ENCODE results near the gene NALCN. TPM values are rescaled to one million over a fixed set of nuclear protein-coding genes. Genes with fewer than 3 reads are reported as not detected.

NALCN gene
- total and polyA plus RNA-seq, 2 experiments from 2014 or later: 0.50 to 0.87 TPM

DNA sequence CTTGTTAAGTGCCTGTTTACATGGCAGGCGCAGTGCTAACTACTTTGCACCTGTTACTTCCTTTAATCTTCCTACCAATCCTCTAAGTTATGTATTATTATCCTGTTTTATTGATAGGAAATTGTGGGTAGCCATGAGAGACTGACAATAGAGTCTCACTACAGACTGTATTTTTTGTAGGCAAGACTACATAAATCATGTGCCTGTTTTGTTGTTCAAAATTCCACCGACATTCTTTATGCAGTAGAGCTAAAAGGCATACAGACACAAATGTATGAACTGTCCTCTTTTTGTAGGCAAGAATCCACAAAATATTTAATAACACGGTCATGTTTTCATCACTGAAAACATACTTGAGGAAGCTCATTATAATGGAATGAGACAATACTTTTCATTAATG, 205.5 kb downstream of the NALCN start (continued):
- TF ChIP-seq, protein P1, sequence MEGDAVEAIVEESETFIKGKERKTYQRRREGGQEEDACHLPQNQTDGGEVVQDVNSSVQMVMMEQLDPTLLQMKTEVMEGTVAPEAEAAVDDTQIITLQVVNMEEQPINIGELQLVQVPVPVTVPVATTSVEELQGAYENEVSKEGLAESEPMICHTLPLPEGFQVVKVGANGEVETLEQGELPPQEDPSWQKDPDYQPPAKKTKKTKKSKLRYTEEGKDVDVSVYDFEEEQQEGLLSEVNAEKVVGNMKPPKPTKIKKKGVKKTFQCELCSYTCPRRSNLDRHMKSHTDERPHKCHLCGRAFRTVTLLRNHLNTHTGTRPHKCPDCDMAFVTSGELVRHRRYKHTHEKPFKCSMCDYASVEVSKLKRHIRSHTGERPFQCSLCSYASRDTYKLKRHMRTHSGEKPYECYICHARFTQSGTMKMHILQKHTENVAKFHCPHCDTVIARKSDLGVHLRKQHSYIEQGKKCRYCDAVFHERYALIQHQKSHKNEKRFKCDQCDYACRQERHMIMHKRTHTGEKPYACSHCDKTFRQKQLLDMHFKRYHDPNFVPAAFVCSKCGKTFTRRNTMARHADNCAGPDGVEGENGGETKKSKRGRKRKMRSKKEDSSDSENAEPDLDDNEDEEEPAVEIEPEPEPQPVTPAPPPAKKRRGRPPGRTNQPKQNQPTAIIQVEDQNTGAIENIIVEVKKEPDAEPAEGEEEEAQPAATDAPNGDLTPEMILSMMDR (conservative IDR thresholded peaks at IDR 0.05; ENCODE audit: low read depth in 2 of 2): no peak
- TF ChIP-seq POLR2AphosphoS5 (IDR thresholded peaks at IDR 0.05; ENCODE audit: low read depth) (no peak), STAT1 (IDR thresholded peaks at IDR 0.05; ENCODE audit: unreplicated experiment) (no peak)
- TF ChIP-seq, protein P2, sequence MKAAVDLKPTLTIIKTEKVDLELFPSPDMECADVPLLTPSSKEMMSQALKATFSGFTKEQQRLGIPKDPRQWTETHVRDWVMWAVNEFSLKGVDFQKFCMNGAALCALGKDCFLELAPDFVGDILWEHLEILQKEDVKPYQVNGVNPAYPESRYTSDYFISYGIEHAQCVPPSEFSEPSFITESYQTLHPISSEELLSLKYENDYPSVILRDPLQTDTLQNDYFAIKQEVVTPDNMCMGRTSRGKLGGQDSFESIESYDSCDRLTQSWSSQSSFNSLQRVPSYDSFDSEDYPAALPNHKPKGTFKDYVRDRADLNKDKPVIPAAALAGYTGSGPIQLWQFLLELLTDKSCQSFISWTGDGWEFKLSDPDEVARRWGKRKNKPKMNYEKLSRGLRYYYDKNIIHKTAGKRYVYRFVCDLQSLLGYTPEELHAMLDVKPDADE (IDR thresholded peaks at IDR 0.05): no peak

DNA sequence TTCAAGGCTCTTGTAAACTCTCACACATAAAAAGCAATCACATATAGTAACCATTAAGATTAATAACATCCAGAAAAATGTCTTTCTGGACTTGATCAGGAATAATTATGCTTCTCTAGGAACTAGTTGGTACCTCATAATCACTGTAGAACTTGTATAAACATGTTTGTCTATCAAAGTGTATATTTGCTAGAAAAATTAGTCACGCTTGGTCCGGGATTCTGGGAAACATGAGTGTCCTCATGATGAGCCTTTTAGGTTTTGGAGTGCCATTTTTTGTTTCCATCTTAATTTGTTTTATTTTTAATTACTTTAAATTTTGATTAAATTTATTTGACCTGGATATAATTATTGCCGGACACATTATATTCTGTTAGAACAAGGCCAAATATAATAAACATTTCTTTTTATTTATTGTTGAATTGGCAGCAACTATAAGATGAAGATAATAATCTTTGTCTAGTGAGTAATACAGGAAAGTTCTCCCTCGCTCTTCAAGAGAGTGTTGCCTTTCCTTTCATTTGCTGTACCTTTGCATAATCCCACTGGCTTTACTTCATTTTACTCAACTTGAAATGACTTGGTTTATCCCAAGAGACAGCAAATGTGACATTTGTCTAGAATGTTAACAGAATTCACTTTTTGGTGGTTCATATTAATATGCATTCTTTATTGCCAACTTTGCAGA, 207.0 kb downstream of the NALCN start:
- H2AFZ ChIP-seq: no peak overlapping the region; the same call in 1 of the 2 replicates
- no peaks in the 10 kb centered on the region for H3F3A ChIP-seq (replicated peaks; ENCODE audit: low read depth)
- no peaks in the 10 kb centered on the region for H3K36me3 ChIP-seq (ENCODE audit: insufficient read depth)
- no peaks in the 10 kb centered on the region for H4K20me1 ChIP-seq (replicated peaks; ENCODE audit: insufficient read depth)
- H3K4me2 ChIP-seq: no peak overlapping the region
- H3K4me1 Mint-ChIP-seq: no peaks in the 10 kb centered on the region
- no peak overlapping the region for H3K27ac Mint-ChIP-seq
- DNase-seq (ENCODE audit: low spot score) (no peak), ATAC-seq (no peak)
- H3K9me2 ChIP-seq (ENCODE audit: insufficient read depth): no peaks in the 10 kb centered on the region; the same call in 1 of the 2 replicates
- H3K27ac ChIP-seq (ENCODE audit: low read depth): no peak overlapping the region
- TF ChIP-seq JUNB (IDR thresholded peaks at IDR 0.05; ENCODE audit: unreplicated experiment) (no peak), ZNF331 (CRISPR knock-in tag; IDR thresholded peaks at IDR 0.05; ENCODE audit: low read depth) (no peak), STAT1 (IDR thresholded peaks at IDR 0.05; ENCODE audit: unreplicated experiment) (no peak), CREB1 (CRISPR knock-in tag; IDR thresholded peaks at IDR 0.05; ENCODE audit: low read depth) (no peak), NANOG (IDR thresholded peaks at IDR 0.05; ENCODE audit: borderline replicate concordance) (no peak), POLR2AphosphoS5 (IDR thresholded peaks at IDR 0.05; ENCODE audit: low read depth) (no peak), EZH2 (IDR thresholded peaks at IDR 0.05; ENCODE audit: low read depth, unreplicated experiment) (no peak), EZH2phosphoT487 (IDR thresholded peaks at IDR 0.05; ENCODE audit: unreplicated experiment) (no peak)
- TF ChIP-seq, protein P2 (IDR thresholded peaks at IDR 0.05): no peak
- TF ChIP-seq, protein P3, sequence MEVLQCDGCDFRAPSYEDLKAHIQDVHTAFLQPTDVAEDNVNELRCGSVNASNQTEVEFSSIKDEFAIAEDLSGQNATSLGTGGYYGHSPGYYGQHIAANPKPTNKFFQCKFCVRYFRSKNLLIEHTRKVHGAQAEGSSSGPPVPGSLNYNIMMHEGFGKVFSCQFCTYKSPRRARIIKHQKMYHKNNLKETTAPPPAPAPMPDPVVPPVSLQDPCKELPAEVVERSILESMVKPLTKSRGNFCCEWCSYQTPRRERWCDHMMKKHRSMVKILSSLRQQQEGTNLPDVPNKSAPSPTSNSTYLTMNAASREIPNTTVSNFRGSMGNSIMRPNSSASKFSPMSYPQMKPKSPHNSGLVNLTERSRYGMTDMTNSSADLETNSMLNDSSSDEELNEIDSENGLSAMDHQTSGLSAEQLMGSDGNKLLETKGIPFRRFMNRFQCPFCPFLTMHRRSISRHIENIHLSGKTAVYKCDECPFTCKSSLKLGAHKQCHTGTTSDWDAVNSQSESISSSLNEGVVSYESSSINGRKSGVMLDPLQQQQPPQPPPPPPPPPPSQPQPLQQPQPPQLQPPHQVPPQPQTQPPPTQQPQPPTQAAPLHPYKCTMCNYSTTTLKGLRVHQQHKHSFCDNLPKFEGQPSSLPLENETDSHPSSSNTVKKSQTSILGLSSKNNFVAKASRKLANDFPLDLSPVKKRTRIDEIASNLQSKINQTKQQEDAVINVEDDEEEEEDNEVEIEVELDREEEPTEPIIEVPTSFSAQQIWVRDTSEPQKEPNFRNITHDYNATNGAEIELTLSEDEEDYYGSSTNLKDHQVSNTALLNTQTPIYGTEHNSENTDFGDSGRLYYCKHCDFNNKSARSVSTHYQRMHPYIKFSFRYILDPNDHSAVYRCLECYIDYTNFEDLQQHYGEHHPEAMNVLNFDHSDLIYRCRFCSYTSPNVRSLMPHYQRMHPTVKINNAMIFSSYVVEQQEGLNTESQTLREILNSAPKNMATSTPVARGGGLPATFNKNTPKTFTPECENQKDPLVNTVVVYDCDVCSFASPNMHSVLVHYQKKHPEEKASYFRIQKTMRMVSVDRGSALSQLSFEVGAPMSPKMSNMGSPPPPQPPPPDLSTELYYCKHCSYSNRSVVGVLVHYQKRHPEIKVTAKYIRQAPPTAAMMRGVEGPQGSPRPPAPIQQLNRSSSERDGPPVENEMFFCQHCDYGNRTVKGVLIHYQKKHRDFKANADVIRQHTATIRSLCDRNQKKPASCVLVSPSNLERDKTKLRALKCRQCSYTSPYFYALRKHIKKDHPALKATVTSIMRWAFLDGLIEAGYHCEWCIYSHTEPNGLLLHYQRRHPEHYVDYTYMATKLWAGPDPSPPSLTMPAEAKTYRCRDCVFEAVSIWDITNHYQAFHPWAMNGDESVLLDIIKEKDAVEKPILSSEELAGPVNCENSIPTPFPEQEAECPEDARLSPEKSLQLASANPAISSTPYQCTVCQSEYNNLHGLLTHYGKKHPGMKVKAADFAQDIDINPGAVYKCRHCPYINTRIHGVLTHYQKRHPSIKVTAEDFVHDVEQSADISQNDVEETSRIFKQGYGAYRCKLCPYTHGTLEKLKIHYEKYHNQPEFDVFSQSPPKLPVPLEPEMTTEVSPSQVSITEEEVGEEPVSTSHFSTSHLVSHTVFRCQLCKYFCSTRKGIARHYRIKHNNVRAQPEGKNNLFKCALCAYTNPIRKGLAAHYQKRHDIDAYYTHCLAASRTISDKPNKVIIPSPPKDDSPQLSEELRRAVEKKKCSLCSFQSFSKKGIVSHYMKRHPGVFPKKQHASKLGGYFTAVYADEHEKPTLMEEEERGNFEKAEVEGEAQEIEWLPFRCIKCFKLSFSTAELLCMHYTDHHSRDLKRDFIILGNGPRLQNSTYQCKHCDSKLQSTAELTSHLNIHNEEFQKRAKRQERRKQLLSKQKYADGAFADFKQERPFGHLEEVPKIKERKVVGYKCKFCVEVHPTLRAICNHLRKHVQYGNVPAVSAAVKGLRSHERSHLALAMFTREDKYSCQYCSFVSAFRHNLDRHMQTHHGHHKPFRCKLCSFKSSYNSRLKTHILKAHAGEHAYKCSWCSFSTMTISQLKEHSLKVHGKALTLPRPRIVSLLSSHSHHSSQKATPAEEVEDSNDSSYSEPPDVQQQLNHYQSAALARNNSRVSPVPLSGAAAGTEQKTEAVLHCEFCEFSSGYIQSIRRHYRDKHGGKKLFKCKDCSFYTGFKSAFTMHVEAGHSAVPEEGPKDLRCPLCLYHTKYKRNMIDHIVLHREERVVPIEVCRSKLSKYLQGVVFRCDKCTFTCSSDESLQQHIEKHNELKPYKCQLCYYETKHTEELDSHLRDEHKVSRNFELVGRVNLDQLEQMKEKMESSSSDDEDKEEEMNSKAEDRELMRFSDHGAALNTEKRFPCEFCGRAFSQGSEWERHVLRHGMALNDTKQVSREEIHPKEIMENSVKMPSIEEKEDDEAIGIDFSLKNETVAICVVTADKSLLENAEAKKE (CRISPR knock-in tag; IDR thresholded peaks at IDR 0.05): no peak
- H3K4me1 ChIP-seq (ENCODE audit: insufficient read depth): no peaks in the 10 kb centered on the region
- peaks cover 5% of the 10 kb centered on the region for H3K27me3 Mint-ChIP-seq (ENCODE audit: insufficient read depth, low read depth, poor library complexity)
- peaks cover 3% of the 10 kb centered on the region; the same call in 1 of the 3 replicates for H3K9me3 Mint-ChIP-seq
- H3K36me3 Mint-ChIP-seq (ENCODE audit: low read depth): no peaks in the 10 kb centered on the region
- H3K4me3 Mint-ChIP-seq: no peak overlapping the region
- H3K27me3 ChIP-seq (ENCODE audit: insufficient read depth): no peaks in the 10 kb centered on the region
- no peaks in the 10 kb centered on the region for H3K79me2 ChIP-seq (replicated peaks; ENCODE audit: insufficient read depth)
- no peak overlapping the region for H3K4me3 ChIP-seq
